ENCODE data around the gene AGAP1.

DNA sequence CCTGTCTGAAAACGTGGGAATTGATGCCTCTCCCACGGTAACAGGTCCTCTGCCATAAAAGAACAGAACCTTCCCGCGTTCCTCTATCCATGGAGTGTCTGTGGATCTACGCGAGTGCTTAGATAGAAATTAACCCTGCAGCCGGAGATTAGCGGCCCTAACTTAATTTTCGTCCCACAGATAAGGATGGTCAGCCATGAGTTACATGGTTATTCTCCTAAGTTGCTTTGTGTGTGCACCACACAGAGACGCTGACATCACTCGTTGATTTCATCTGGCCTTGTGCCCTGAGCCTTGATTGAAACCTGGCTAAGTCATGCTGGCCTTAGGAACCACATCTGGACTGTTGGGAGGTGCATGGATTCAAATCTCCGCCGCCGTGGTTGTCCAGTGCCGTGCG is 542.2 kb downstream of the AGAP1 start:
- TF ChIP-seq, protein P1, sequence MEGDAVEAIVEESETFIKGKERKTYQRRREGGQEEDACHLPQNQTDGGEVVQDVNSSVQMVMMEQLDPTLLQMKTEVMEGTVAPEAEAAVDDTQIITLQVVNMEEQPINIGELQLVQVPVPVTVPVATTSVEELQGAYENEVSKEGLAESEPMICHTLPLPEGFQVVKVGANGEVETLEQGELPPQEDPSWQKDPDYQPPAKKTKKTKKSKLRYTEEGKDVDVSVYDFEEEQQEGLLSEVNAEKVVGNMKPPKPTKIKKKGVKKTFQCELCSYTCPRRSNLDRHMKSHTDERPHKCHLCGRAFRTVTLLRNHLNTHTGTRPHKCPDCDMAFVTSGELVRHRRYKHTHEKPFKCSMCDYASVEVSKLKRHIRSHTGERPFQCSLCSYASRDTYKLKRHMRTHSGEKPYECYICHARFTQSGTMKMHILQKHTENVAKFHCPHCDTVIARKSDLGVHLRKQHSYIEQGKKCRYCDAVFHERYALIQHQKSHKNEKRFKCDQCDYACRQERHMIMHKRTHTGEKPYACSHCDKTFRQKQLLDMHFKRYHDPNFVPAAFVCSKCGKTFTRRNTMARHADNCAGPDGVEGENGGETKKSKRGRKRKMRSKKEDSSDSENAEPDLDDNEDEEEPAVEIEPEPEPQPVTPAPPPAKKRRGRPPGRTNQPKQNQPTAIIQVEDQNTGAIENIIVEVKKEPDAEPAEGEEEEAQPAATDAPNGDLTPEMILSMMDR (IDR thresholded peaks at IDR 0.05; ENCODE audit: insufficient read depth, low read depth, low read length), result no peak
- no peak for TF ChIP-seq EZH2 (IDR thresholded peaks at IDR 0.05; ENCODE audit: insufficient read depth, low read length)
